HG03108 (cell line): ENCODE results near the gene RS1.

Experiments
- ATAC-seq: cut with Tn5 transposase; IDR thresholded peaks from one replicate; pipeline ENCODE4 v1.9.1; 2021; ENCODE audit warnings: moderate library complexity; ENCODE audit not compliant: unreplicated experiment

RS1 gene

GRCh38 chrX:18613930-18614639, 57.8 kb downstream of the RS1 start:
- ATAC-seq, result no peak

GRCh38 chrX:18607966-18608365, 63.9 kb downstream of the RS1 start:
- ATAC-seq, result no peak

- ATAC-seq, result no peak
Measured at GRCh38 chrX:18598413-18598812, 73.5 kb downstream of the RS1 start.

- no peak for ATAC-seq
Measured at GRCh38 chrX:18596096-18596495, 75.8 kb downstream of the RS1 start.

- no peak for ATAC-seq
Measured at GRCh38 chrX:18594079-18594478, 77.8 kb downstream of the RS1 start.

- no peak for ATAC-seq
Measured at GRCh38 chrX:18591834-18592233, 80.1 kb downstream of the RS1 start.
